KOPT-K1 (cell line): Measurements from ENCODE around the gene CD4.

ENCODE experiments used
- H3K27ac ChIP-seq: fragments of 200-600 bp; sonication (generic); 2 replicates; pipeline ENCODE4 v1.5.1; 2016; ENCODE audit warnings: antibody characterized with exemption, mild to moderate bottlenecking, low read depth, low read length; ENCODE audit not compliant: poor library complexity, severe bottlenecking
- H3K36me3 ChIP-seq: fragments of 200-600 bp; sonication (generic); 2 replicates; pipeline ENCODE4 v1.5.1; 2017; ENCODE audit warnings: antibody characterized with exemption, mild to moderate bottlenecking, low read length, moderate library complexity; ENCODE audit not compliant: insufficient read depth
- H3K9me3 ChIP-seq: fragments of 200-600 bp; sonication (generic); 2 replicates; pipeline ENCODE4 v1.5.1; 2017; ENCODE audit warnings: antibody characterized with exemption, low read length, mild to moderate bottlenecking; ENCODE audit not compliant: insufficient read depth, poor library complexity, severe bottlenecking

Gene CD4

GRCh38 chr12:6770600-6770999, 18.7 kb upstream of the CD4 start:
- Histone ChIP-seq H3K36me3 (no peaks in the 10 kb centered on the region), H3K9me3 (no peaks in the 10 kb centered on the region), H3K27ac (no peak overlapping the region)

- no peaks in the 10 kb centered on the region for H3K36me3 ChIP-seq
- no peak overlapping the region for H3K27ac ChIP-seq
- H3K9me3 ChIP-seq = no peaks in the 10 kb centered on the region
Measured at GRCh38 chr12:6771091-6771495, 18.2 kb upstream of the CD4 start.

GRCh38 chr12:6771509-6772330, 17.6 kb upstream of the CD4 start:
- no peaks in the 10 kb centered on the region for H3K9me3 ChIP-seq
- H3K27ac ChIP-seq = no peak overlapping the region
- no peaks in the 10 kb centered on the region for H3K36me3 ChIP-seq

DNA sequence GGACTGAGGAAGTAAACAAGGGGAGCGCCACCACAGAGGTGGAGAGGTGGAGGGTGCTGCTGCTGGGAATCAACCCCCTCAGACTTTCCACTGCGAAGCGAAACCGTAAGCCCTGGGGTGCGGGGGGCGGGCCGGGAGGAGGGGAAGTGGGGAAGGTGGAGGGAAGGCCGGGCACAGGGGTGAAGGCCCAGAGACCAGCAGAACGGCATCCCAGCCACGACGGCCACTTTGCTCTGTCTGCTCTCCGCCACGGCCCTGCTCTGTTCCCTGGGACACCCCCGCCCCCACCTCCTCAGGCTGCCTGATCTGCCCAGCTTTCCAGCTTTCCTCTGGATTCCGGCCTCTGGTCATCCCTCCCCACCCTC, 17.0 kb upstream of the CD4 start, which contains the start of gene LAG3:
Gene LAG3 (plus strand): TSS at position 190 of the 365 bp plus-strand sequence. CDS start 333 bp downstream, outside the sequence.
- Histone ChIP-seq H3K9me3 (no peaks in the 10 kb centered on the region), H3K36me3 (no peaks in the 10 kb centered on the region), H3K27ac (no peak within 1 kb of the TSS)

GRCh38 chr12:6772726-6773589, 16.4 kb upstream of the CD4 start:
- Histone ChIP-seq H3K36me3 (no peaks in the 10 kb centered on the region), H3K27ac (no peak overlapping the region), H3K9me3 (no peaks in the 10 kb centered on the region)

DNA sequence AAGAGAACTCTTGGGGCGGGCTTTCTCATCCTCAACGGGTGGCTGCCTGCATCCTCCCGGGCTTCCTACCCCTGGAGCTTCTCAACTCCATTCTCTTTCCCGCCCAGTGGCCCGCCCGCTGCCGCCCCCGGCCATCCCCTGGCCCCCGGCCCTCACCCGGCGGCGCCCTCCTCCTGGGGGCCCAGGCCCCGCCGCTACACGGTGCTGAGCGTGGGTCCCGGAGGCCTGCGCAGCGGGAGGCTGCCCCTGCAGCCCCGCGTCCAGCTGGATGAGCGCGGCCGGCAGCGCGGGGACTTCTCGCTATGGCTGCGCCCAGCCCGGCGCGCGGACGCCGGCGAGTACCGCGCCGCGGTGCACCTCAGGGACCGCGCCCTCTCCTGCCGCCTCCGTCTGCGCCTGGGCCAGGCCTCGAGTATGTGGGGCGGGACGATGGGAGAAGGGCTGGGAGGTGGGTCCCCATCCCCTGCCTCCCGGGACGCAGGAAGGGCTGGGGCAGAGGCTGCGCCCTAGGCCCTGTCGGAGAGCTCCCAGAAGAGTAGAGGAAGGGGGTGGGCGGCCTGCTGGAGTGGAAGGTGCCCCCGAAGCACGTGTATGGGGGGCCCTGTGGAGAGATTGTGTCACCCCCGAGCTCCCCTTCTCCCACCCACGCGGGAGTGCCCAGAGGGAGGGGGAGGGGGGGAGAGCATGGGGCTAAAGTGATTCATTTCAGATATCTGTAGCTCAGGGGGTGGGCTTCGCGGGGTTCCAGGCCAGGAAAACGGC, 15.6 kb upstream of the CD4 start:
- Histone ChIP-seq H3K27ac (peak overlapping the region; percentile 48), H3K9me3 (no peaks in the 10 kb centered on the region), H3K36me3 (no peaks in the 10 kb centered on the region)

DNA sequence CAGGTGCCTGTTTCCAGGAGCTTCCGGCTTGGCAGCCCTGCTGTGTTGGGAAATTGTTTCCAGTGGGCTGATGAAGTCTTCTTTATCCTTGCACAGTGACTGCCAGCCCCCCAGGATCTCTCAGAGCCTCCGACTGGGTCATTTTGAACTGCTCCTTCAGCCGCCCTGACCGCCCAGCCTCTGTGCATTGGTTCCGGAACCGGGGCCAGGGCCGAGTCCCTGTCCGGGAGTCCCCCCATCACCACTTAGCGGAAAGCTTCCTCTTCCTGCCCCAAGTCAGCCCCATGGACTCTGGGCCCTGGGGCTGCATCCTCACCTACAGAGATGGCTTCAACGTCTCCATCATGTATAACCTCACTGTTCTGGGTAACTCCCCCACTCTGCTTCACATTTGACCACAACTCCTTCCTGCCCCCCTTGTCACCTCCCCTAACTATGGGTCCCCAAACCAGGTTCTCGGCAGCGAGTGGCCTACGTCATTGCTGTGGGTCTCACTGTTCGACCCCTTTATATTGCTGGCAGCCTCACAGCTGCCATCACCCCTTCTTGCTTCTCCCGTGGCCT, 14.7 kb upstream of the CD4 start:
- Histone ChIP-seq H3K9me3 (no peaks in the 10 kb centered on the region), H3K27ac (peak overlapping the region; percentile 48), H3K36me3 (no peaks in the 10 kb centered on the region)

DNA sequence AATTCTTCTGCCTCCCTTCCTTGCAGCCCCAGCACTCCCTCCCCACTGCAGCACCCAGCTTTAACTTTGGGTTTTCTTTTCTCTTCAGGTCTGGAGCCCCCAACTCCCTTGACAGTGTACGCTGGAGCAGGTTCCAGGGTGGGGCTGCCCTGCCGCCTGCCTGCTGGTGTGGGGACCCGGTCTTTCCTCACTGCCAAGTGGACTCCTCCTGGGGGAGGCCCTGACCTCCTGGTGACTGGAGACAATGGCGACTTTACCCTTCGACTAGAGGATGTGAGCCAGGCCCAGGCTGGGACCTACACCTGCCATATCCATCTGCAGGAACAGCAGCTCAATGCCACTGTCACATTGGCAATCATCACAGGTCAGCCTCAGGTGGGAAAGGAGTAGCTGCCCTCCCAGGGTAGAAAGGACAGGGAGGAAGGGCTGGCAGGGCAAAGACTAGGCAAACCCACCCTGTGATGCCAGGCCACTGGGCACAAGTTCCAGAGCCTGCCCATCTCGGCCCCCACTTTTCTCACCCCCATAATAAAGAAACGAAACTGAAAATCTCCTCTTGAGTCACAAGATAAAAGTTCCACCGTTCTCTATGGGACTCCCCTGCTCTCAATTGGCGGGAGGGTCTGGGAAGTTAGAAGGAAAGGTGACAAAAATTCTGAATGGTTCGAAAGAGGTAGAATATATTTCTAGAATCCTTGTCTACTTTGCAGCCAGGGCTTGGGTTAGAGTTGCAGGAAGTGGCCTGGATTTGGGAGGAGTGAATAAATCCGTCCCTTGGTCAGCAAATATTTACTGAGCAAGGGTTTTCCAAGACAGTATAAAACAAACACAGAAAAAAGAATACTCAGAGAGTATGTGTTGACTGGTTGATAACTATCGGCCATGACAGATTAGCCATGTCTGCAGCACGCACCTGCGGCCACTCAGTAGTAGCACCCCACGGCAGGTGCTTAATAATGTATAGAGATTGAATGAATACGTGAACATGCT, 13.8 kb upstream of the CD4 start:
- Histone ChIP-seq H3K27ac (peak overlapping the region; percentile 48), H3K36me3 (no peaks in the 10 kb centered on the region), H3K9me3 (no peaks in the 10 kb centered on the region)

- no peaks in the 10 kb centered on the region for H3K36me3 ChIP-seq
- no peak overlapping the region for H3K27ac ChIP-seq
Measured at GRCh38 chr12:6777386-6777785, 11.9 kb upstream of the CD4 start.

DNA sequence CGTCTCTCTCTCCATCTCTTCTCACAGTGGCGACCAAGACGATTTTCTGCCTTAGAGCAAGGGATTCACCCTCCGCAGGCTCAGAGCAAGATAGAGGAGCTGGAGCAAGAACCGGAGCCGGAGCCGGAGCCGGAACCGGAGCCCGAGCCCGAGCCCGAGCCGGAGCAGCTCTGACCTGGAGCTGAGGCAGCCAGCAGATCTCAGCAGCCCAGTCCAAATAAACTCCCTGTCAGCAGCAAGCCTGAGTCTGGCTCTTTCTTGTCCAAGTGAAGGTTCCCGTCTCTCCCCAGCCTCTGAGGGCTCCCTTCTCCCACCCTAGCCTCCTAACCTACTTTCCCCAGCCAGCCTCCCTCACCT, 11.1 kb upstream of the CD4 start:
- no peak overlapping the region for H3K27ac ChIP-seq
- no peaks in the 10 kb centered on the region for H3K9me3 ChIP-seq
- H3K36me3 ChIP-seq = no peaks in the 10 kb centered on the region

More at GRCh38 chr12:6777386-6777785, 11.9 kb upstream of the CD4 start:
- H3K9me3 ChIP-seq = no peaks in the 10 kb centered on the region

GRCh38 chr12:6778574-6779550, 10.5 kb upstream of the CD4 start:
- H3K27ac ChIP-seq = peak overlapping the region; percentile 4
- no peaks in the 10 kb centered on the region for H3K9me3 ChIP-seq
- no peaks in the 10 kb centered on the region for H3K36me3 ChIP-seq

DNA sequence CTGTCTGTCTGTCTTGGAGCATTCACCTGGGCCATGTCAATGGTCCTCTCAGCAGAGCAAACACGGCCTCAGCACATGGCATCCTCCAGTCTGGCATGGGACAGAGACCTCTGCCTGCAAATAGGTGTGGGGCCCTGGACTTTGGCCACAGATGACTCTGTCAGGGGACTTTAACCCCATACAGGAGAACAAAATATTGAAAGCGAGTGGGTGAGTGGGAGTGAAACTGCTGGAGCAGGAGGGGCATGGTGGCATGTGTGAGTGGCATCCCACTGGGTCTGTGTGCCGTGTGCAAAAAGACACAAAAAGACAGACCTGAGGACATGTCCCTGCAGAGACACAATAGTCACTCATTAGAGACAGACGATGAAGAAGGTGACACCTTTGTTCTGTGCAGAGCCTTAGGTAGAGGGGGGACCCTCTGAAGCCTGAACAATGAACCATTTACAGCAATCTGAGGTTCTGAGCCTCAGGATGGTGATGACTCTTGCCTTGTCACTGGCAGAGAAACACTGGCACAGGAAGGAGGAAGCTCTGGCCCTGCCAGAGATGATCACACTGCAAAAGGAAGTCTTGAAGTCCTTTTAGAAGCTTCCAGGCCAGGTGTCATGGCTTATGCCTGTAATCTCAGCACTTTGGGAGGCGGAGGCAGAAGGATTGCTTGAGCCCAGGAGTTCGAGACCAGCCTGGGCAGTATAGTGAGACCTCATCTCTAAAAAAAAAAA, 9.5 kb upstream of the CD4 start:
- peak overlapping the region; percentile 34 for H3K27ac ChIP-seq
- H3K36me3 ChIP-seq = no peaks in the 10 kb centered on the region
- H3K9me3 ChIP-seq = no peaks in the 10 kb centered on the region
